GM12872 (cell line): ENCODE data around the gene WDR86.

ENCODE experiments used
- CTCF ChIP-seq: IDR thresholded peaks from 3 replicates; pipeline ENCODE4 v1.5.1; 2011; ENCODE audit warnings: low read depth, mild to moderate bottlenecking, low read length, moderate library complexity; ENCODE audit not compliant: insufficient read depth

WDR86 gene

GRCh38 chr7:151342811-151343210, 67.0 kb downstream of the WDR86 start:
- 0 out of 3 replicates have a peak, but pooled peaks have one; percentile 9 for TF ChIP-seq CTCF

GRCh38 chr7:151342102-151342646, 67.7 kb downstream of the WDR86 start:
- no peak for TF ChIP-seq CTCF

GRCh38 chr7:151341357-151342101, 68.3 kb downstream of the WDR86 start, which contains the start of gene NUB1:
Gene NUB1 (plus strand): TSS chr7:151341812. CDS start chr7:151345350, 3,538 bp downstream.
- no peak for TF ChIP-seq CTCF

GRCh38 chr7:151340794-151341356, 69.0 kb downstream of the WDR86 start:
- no peak for TF ChIP-seq CTCF

- TF ChIP-seq CTCF, result 0 out of 3 replicates have a peak, but pooled peaks have one; percentile 25
These were observed 70.0 kb downstream of the WDR86 start for GRCh38 chr7:151339651-151340382.

GRCh38 chr7:151338809-151339208, 71.0 kb downstream of the WDR86 start:
- no peak for TF ChIP-seq CTCF

- TF ChIP-seq CTCF, result no peak
These were observed 72.5 kb downstream of the WDR86 start for GRCh38 chr7:151337346-151337745.
